Muscle layer of colon (tissue), 2 donors: ENCODE measurements around the gene PLAU.
"Not testable (repeated sequence)": the region's sequence is repeated elsewhere in the genome, so short reads cannot be mapped to it uniquely, and the experiment has no call there.

Experiments
- H3K27ac ChIP-seq: one replicate; pipeline ENCODE4 v1.7.0; 2013; ENCODE audit warnings: low read depth, mild to moderate bottlenecking, low read length, moderate library complexity
- H3K27me3 ChIP-seq, 2 donors: one replicate each; pipeline ENCODE4 v1.7.0; 2013; ENCODE audit warnings: low read length in 2 of 2, mild to moderate bottlenecking in 2 of 2; ENCODE audit not compliant: insufficient read depth in 2 of 2, control insufficient read depth in 1 of 2
- H3K36me3 ChIP-seq: one replicate; pipeline ENCODE4 v1.7.0; 2013; ENCODE audit warnings: mild to moderate bottlenecking, low read length; ENCODE audit not compliant: insufficient read depth
- H3K4me1 ChIP-seq: one replicate; pipeline ENCODE4 v1.7.0; 2013; ENCODE audit warnings: mild to moderate bottlenecking, low read length; ENCODE audit not compliant: insufficient read depth
- H3K4me3 ChIP-seq, 2 donors: one replicate each; pipeline ENCODE4 v1.7.0; 2013; ENCODE audit warnings: low read length in 2 of 2, low read depth in 1 of 2, mild to moderate bottlenecking in 1 of 2, moderate library complexity in 1 of 2
- H3K9ac ChIP-seq: one replicate; pipeline ENCODE4 v1.7.0; 2013; ENCODE audit warnings: low read length
- H3K9me3 ChIP-seq: one replicate; pipeline ENCODE4 v1.7.0; 2013; ENCODE audit warnings: mild to moderate bottlenecking, low read length
- donor health status: abdominal sarcoma.
- donor health status: Adenocarcinoma of cecum.

PLAU gene

GRCh38 chr10:73916761-73917470 lies 6.0 kb downstream of the PLAU start:
- Histone ChIP-seq H3K27me3 (no peaks in the 10 kb centered on the region), H3K36me3 (no peaks in the 10 kb centered on the region), H3K4me1 (peaks cover 13% of the 10 kb centered on the region), H3K27ac (no peak overlapping the region), H3K4me3 (no peak overlapping the region), H3K9ac (no peak overlapping the region), H3K9me3 (no peaks in the 10 kb centered on the region)

- H3K9me3 ChIP-seq, result no peaks in the 10 kb centered on the region
- no peaks in the 10 kb centered on the region for H3K27me3 ChIP-seq
- H3K4me1 ChIP-seq, result peaks cover 11% of the 10 kb centered on the region
- no peak overlapping the region for H3K27ac ChIP-seq
- no peak overlapping the region for H3K9ac ChIP-seq
- no peaks in the 10 kb centered on the region for H3K36me3 ChIP-seq
- no peak overlapping the region for H3K4me3 ChIP-seq
These were observed 6.8 kb downstream of the PLAU start for GRCh38 chr10:73917566-73918305.

- not testable (repeated sequence) for H3K27ac ChIP-seq, H3K9ac ChIP-seq
- peaks cover 11% of the 10 kb centered on the region for H3K4me1 ChIP-seq
These were observed 8.5 kb downstream of the PLAU start for GRCh38 chr10:73919481-73919880.

GRCh38 chr10:73920089-73920488 lies 9.2 kb downstream of the PLAU start:
- Histone ChIP-seq H3K9ac (no peak overlapping the region), H3K27me3 (no peaks in the 10 kb centered on the region), H3K4me3 (no peak overlapping the region), H3K9me3 (no peaks in the 10 kb centered on the region), H3K4me1 (peaks cover 11% of the 10 kb centered on the region), H3K36me3 (no peaks in the 10 kb centered on the region), H3K27ac (peak overlapping the region; percentile 1)

More at GRCh38 chr10:73919481-73919880, 8.5 kb downstream of the PLAU start:
- H3K36me3 ChIP-seq, H3K27me3 ChIP-seq, H3K4me3 ChIP-seq, H3K9me3 ChIP-seq: not testable (repeated sequence)

- no peaks in the 10 kb centered on the region for H3K36me3 ChIP-seq
- H3K27me3 ChIP-seq, result no peaks in the 10 kb centered on the region
- H3K27ac ChIP-seq, result no peak overlapping the region
- no peak overlapping the region for H3K4me3 ChIP-seq
- H3K4me1 ChIP-seq, result peaks cover 8% of the 10 kb centered on the region
- H3K9ac ChIP-seq, result no peak overlapping the region
- H3K9me3 ChIP-seq, result no peaks in the 10 kb centered on the region
These were observed 11.3 kb downstream of the PLAU start for GRCh38 chr10:73922007-73922863.

- no peak overlapping the region for H3K9ac ChIP-seq
- H3K27ac ChIP-seq, result no peak overlapping the region
- H3K9me3 ChIP-seq, result no peaks in the 10 kb centered on the region
- H3K36me3 ChIP-seq, result no peaks in the 10 kb centered on the region
- H3K27me3 ChIP-seq, result no peaks in the 10 kb centered on the region
- H3K4me3 ChIP-seq, result no peak overlapping the region
- H3K4me1 ChIP-seq, result peaks cover 8% of the 10 kb centered on the region
These were observed 11.9 kb downstream of the PLAU start for GRCh38 chr10:73922864-73923133.

- no peak overlapping the region for H3K9ac ChIP-seq
- no peaks in the 10 kb centered on the region for H3K27me3 ChIP-seq
- no peaks in the 10 kb centered on the region for H3K36me3 ChIP-seq
- peaks cover 8% of the 10 kb centered on the region for H3K4me1 ChIP-seq
- H3K27ac ChIP-seq, result no peak overlapping the region
- H3K4me3 ChIP-seq, result no peak overlapping the region
- no peaks in the 10 kb centered on the region for H3K9me3 ChIP-seq
These were observed 13.1 kb downstream of the PLAU start for GRCh38 chr10:73923935-73924598.

GRCh38 chr10:73924935-73925334 lies 14.0 kb downstream of the PLAU start:
- Histone ChIP-seq H3K4me3 (no peak overlapping the region), H3K9ac (no peak overlapping the region), H3K4me1 (peaks cover 3% of the 10 kb centered on the region), H3K27ac (no peak overlapping the region), H3K27me3 (no peaks in the 10 kb centered on the region), H3K36me3 (no peaks in the 10 kb centered on the region), H3K9me3 (no peaks in the 10 kb centered on the region)

GRCh38 chr10:73925539-73925938 lies 14.6 kb downstream of the PLAU start:
- no peaks in the 10 kb centered on the region for H3K4me1 ChIP-seq
- no peak overlapping the region for H3K4me3 ChIP-seq
- no peaks in the 10 kb centered on the region for H3K27me3 ChIP-seq
- no peaks in the 10 kb centered on the region for H3K36me3 ChIP-seq
- no peaks in the 10 kb centered on the region for H3K9me3 ChIP-seq
- no peak overlapping the region for H3K9ac ChIP-seq
- no peak overlapping the region for H3K27ac ChIP-seq

GRCh38 chr10:73926152-73926764 lies 15.3 kb downstream of the PLAU start:
- Histone ChIP-seq H3K27me3 (no peaks in the 10 kb centered on the region), H3K4me3 (no peak overlapping the region), H3K4me1 (no peaks in the 10 kb centered on the region), H3K9me3 (no peaks in the 10 kb centered on the region), H3K9ac (no peak overlapping the region), H3K36me3 (no peaks in the 10 kb centered on the region), H3K27ac (no peak overlapping the region)
